Stomach smooth muscle (tissue), 2 donors: ENCODE measurements around the gene PELO.

Source experiments
- H3K27ac ChIP-seq: one replicate; pipeline ENCODE4 v1.7.0; 2013; ENCODE audit warnings: mild to moderate bottlenecking, low read length, inconsistent platforms
- H3K27me3 ChIP-seq, 2 donors: one replicate each; pipeline ENCODE4 v1.7.0; 2013; ENCODE audit warnings: low read length in 2 of 2; ENCODE audit not compliant: insufficient read depth in 2 of 2, control insufficient read depth in 1 of 2
- H3K36me3 ChIP-seq, 2 donors: one replicate each; pipeline ENCODE4 v1.7.0; 2013; ENCODE audit warnings: low read length in 2 of 2; ENCODE audit not compliant: control insufficient read depth in 2 of 2, insufficient read depth in 2 of 2
- H3K4me1 ChIP-seq: one replicate; pipeline ENCODE4 v1.7.0; 2013; ENCODE audit warnings: low read length; ENCODE audit not compliant: control insufficient read depth, insufficient read depth
- H3K4me3 ChIP-seq, 2 donors: one replicate each; pipeline ENCODE4 v1.7.0; 2013; ENCODE audit warnings: low read length in 2 of 2
- H3K9ac ChIP-seq, 2 donors: one replicate each; pipeline ENCODE4 v1.7.0; 2013; ENCODE audit warnings: low read length in 2 of 2, mild to moderate bottlenecking in 1 of 2
- H3K9me3 ChIP-seq, 2 donors: one replicate each; pipeline ENCODE4 v1.7.0; 2013; ENCODE audit warnings: low read length in 2 of 2; ENCODE audit not compliant: control insufficient read depth in 2 of 2
- donor health status: healthy.
- donor health status: Pancreatic carcinoma.

Gene PELO

DNA sequence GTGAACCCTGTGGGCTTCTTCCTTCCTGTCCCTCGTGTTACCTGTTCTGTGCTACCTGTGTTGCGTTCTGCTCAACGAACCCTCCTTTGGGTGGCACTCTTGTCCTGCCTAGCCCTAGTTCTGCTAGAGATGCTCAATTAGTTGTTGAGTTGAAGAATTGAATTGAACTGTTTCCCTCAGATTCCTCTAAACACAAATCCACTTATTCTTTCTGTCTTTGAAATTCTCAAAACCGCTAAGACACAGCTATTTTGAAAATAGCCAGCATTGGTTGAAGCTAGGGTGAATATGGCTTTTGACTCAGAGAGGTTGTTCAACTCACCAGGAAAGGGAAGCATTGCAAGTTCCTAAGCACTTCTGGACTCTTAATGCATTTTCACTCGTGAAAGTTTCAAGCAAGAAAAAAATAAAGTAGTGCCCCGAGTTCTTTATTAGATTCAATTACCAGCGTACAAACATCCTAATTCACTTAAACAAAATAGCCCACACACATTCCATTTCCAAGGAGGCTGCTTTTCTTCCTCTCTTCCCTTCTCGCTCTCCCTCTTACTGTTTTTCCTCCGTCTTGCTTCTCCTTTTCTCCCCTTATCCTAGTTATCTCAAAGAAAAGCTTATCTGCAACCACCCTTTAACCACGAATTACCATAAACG lies 642 bp upstream of the PELO start:
- no peaks in the 10 kb centered on the region for H3K9me3 ChIP-seq
- peak overlapping the region; percentile 88 for H3K27ac ChIP-seq
- H3K4me3 ChIP-seq = peak overlapping the region; percentile 81 to 85
- H3K36me3 ChIP-seq = peaks cover 0 to 5% of the 10 kb centered on the region in 2 donors
- peaks cover 11% of the 10 kb centered on the region for H3K4me1 ChIP-seq
- H3K9ac ChIP-seq = peak overlapping the region; percentile 87 to 97
- H3K27me3 ChIP-seq = no peaks in the 10 kb centered on the region

DNA sequence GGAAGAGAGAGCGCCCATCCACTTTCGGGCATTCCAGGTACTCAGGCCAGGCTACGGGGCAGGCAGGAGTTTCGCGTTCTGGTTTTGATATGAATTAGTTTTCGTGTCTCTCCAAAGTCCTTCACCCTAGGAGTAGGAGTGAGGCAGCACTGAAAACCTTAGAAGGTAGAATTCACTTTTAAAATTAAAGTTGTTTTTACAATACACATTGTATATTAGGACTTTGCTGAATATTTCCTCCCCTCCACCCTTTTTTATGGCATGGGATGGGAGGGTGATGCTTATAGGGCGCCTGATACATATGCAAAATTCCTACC lies 747 bp downstream of the PELO start:
- H3K36me3 ChIP-seq = peaks cover 0 to 5% of the 10 kb centered on the region in 2 donors
- peak overlapping the region; percentile 88 for H3K27ac ChIP-seq
- peaks cover 11% of the 10 kb centered on the region for H3K4me1 ChIP-seq
- no peaks in the 10 kb centered on the region for H3K9me3 ChIP-seq
- peak overlapping the region; percentile 81 to 85 for H3K4me3 ChIP-seq
- peak overlapping the region; percentile 87 to 97 for H3K9ac ChIP-seq
- H3K27me3 ChIP-seq = no peaks in the 10 kb centered on the region

DNA sequence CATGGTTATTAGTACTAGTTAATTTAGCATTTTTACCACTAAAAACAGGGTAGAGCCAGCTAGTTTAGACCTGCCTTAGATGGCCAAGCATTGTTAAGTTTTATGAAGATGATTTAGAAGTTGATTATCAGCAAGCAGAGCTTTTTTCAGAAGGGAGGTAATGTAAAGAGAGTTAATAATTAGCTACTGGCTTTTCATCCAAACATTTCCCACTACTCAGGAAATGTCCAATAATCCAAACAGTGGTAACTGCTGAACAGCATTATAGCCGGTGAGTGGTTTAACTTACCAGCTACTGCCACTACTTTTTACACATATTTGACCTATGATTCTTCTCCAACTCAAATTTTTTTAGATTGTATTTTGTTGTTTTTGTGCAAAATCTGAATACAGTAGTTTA lies 1.7 kb downstream of the PELO start:
- Histone ChIP-seq H3K9me3 (no peaks in the 10 kb centered on the region), H3K4me3 (peak overlapping the region; percentile 81 to 85), H3K9ac (peak overlapping the region; percentile 87 to 97), H3K4me1 (peaks cover 11% of the 10 kb centered on the region), H3K36me3 (peaks cover 0 to 5% of the 10 kb centered on the region in 2 donors), H3K27me3 (no peaks in the 10 kb centered on the region), H3K27ac (peak overlapping the region; percentile 88)

DNA sequence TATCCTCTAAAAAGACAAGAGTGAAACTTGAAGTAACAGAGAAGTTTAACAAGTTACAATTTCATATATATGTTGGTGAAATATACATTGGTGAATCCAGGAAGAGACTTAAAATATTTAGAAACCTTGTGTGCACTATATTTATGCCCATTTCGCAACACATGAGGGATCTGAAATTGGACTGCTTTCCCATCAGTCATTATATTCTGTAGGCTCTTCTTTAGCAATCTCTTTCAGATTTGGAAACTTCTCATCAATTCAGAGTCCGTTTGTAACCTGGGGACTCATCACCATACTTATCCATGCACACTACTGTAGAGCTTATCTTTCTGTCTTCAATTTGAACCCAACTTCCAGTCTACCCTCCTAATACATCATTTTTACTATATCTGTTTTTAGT lies 2.1 kb downstream of the PELO start:
- Histone ChIP-seq H3K4me3 (peak overlapping the region; percentile 81 to 85), H3K27me3 (no peaks in the 10 kb centered on the region), H3K9ac (peak overlapping the region; percentile 87 to 97), H3K27ac (peak overlapping the region; percentile 88), H3K9me3 (no peaks in the 10 kb centered on the region), H3K36me3 (peaks cover 0 to 5% of the 10 kb centered on the region in 2 donors), H3K4me1 (peaks cover 11% of the 10 kb centered on the region)

DNA sequence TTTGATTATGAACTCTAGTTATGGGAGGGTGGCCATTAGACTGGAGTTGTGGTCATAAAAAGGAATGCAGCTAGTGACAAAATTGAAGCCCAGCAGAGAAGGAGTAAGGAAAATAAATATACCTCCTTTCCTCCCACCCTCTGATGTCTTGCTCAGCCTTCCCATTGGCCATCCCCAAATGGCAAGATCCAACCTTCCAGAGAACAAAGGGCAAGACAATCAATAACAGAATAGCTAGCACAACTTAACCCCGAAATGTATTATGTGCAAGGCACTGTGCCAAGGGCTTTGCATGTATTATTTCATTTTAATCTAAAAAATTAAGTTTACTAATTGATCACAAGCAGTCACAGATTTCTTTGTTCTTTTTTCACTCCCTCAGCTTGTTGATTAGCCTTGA lies 3.6 kb downstream of the PELO start:
- H3K4me3 ChIP-seq = peak overlapping the region; percentile 81 to 85
- H3K27ac ChIP-seq = peak overlapping the region; percentile 2
- peaks cover 0 to 5% of the 10 kb centered on the region in 2 donors for H3K36me3 ChIP-seq
- peaks cover 11% of the 10 kb centered on the region for H3K4me1 ChIP-seq
- no peaks in the 10 kb centered on the region for H3K27me3 ChIP-seq
- H3K9me3 ChIP-seq = no peaks in the 10 kb centered on the region
- peak overlapping the region in 1 of 2 donors; percentile 97 for H3K9ac ChIP-seq

DNA sequence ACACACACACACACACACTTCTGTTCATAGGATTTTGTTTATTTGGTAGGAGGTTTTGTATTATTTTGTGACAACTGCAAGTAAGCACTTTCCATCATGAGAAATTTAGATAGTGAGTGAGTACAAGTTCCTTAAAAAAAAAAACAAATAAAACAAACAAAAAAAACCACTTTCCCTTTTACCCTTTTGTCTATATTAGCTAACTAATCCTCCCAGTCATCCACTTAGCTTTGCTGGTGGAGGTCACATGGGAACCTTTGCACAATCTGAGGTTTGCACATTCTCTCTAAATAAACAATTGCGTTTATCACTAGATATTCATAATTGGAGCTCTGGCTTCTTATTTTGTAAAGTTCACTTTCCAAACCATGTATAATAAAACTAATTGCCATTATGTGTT lies 6.8 kb downstream of the PELO start:
- Histone ChIP-seq H3K4me1 (peaks cover 18% of the 10 kb centered on the region), H3K9me3 (no peaks in the 10 kb centered on the region), H3K27ac (no peak overlapping the region), H3K9ac (no peak overlapping the region), H3K4me3 (peak overlapping the region in 1 of 2 donors; percentile 9), H3K27me3 (no peaks in the 10 kb centered on the region), H3K36me3 (peaks cover 0 to 5% of the 10 kb centered on the region in 2 donors)

DNA sequence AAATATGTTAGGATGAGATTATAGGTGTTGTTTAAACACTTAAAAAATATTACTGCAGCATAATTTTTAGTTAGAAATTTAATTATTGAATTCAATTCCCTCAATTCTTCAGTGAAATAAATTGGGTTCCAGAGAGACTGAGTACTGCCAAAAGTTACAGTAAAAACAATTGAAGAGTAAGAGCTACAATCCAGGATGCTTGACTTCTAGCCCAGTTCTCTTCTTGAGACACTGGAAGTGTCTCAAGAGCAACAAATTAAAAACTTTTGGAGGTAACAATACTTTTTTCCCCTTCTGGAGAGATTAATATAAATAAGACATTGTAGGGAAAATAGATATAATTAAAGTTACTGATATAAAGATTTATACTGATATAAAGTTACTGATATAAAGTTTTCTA lies 8.3 kb downstream of the PELO start:
- no peaks in the 10 kb centered on the region for H3K9me3 ChIP-seq
- no peak overlapping the region for H3K27ac ChIP-seq
- no peak overlapping the region for H3K9ac ChIP-seq
- no peaks in the 10 kb centered on the region for H3K27me3 ChIP-seq
- no peak overlapping the region for H3K4me3 ChIP-seq
- H3K4me1 ChIP-seq = peaks cover 28% of the 10 kb centered on the region
- H3K36me3 ChIP-seq = no peaks in the 10 kb centered on the region

DNA sequence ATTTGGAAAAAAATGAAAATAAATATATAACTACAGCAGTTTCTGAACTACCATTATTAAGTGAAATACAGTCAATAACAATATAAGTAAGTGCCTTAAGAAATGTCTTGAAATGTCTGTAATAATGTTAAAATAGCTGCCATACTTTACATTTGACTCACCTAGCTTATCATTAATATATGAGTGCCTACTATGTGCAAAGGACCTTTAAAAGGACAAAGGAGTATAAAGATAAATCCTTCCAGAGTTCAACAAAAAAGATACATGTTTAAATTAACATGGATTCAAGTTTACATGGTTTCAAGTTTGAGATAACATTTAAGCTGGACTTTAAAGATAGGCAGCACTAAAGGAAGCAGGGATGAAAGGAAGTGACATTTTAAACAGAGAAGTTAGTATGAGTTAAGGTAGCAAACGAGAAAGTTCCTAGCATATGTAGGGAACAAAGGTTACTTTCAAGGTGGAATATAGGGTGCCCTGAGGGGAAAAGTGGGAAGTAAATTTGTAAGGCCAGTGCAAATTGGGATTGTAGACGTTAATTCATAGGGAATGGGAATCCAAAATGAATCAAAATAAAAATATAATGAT lies 8.9 kb downstream of the PELO start:
- Histone ChIP-seq H3K4me1 (peaks cover 29% of the 10 kb centered on the region), H3K36me3 (peaks cover 4 to 6% of the 10 kb centered on the region in 2 donors), H3K4me3 (peak overlapping the region in 1 of 2 donors; percentile 25), H3K27me3 (no peaks in the 10 kb centered on the region), H3K27ac (no peak overlapping the region), H3K9me3 (no peaks in the 10 kb centered on the region), H3K9ac (no peak overlapping the region)

DNA sequence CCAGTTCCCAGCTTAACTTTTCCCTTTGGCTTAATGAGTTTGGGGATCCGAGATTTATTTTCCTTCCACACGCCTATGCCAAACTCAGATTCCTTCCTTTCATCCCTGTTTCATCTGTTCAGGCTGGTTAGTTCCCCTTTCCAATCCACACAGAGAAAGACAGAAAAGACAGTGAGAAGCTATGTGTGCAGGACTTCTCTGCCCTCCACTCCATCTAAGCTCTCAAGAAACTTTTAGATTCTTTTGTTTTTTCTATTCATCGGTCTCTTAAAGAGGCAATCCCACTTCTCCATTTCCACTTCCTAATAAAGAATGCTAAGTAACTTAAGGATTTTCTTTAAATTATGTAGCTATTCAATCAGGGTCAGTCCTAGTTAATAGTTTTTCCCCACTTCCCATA lies 11.2 kb downstream of the PELO start:
- Histone ChIP-seq H3K27me3 (no peaks in the 10 kb centered on the region), H3K9ac (peak overlapping the region; percentile 72 to 92), H3K4me3 (peak overlapping the region; percentile 83 to 96), H3K27ac (peak overlapping the region; percentile 84), H3K36me3 (peaks cover 6 to 11% of the 10 kb centered on the region in 2 donors), H3K4me1 (peaks cover 30% of the 10 kb centered on the region), H3K9me3 (no peaks in the 10 kb centered on the region)

DNA sequence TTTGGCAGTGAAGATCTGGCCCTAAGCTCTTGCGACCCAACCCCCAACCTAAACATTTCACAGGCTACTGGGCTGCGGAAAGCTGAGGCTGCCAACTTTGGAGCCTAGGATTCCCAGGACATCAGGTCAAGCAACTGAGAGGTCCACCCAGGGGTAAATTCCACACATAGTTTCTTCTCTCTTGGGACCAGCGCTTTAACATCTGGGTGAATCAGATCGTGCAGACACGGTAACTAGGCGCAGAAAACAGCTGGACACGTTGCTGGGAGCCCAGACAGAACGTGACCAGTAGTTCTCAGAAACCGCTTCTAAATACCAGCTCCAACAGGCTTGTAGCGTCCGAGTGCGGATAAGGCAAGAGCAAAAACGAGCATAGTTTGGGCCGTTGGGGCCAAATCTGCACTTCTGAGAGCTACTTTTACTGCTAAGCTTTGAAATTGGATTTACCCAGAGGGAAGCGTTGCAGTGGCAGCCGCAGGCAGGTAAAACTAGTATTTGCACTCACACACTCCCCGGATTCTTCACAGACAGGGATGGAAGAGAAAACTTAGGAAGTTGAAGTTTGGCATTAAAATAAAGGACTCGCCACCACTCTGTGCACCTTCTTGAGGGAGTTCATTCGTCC lies 11.8 kb downstream of the PELO start:
- Histone ChIP-seq H3K27ac (peak overlapping the region; percentile 84), H3K4me1 (peaks cover 30% of the 10 kb centered on the region), H3K36me3 (peaks cover 6 to 11% of the 10 kb centered on the region in 2 donors)

DNA sequence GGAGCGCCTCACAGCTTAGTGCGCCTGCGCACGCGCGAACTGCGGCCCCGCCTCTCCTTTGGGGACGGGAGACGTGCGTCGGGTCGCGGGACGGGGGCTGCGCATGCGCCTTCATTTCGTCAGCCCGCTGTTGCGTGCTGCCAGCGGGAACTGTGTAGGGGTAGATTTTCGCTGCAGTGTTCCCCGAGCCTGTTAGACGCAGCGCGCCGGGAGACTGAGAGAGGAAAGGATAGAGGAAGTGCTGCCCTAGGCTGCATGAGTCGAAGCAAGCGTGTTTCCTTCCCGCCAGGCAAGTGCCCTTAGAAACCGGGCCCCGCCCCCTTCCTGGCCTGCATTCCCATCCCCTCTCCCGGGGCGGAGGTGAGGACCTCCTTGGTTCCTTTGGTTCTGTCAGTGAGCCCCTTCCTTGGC lies 12.3 kb downstream of the PELO start:
- Histone ChIP-seq H3K27me3 (no peaks in the 10 kb centered on the region), H3K4me3 (peak overlapping the region; percentile 83 to 96), H3K9me3 (no peaks in the 10 kb centered on the region), H3K27ac (peak overlapping the region; percentile 84), H3K4me1 (peaks cover 30% of the 10 kb centered on the region), H3K36me3 (peaks cover 6 to 11% of the 10 kb centered on the region in 2 donors), H3K9ac (peak overlapping the region; percentile 66 to 92)

More for the DNA sequence above, 11.8 kb downstream of the PELO start:
- Histone ChIP-seq H3K4me3 (peak overlapping the region; percentile 83 to 96), H3K27me3 (no peaks in the 10 kb centered on the region), H3K9ac (peak overlapping the region; percentile 72 to 92), H3K9me3 (no peaks in the 10 kb centered on the region)
